HCT116 (cell line): ENCODE data around the gene ZNF791. TPM values are rescaled to one million over a fixed set of nuclear protein-coding genes. Genes with fewer than 3 reads are reported as not detected.

ENCODE experiments used
- ATAC-seq: fragments of 200-7000 bp; cut with Tn5 transposase; 2 replicates; pipeline ENCODE4 v1.9.1; 2020; ENCODE audit warnings: mild to moderate bottlenecking, moderate library complexity
- BruUV-seq: library from RNA; stranded (reverse); fragments of 400-500 nt; replicated peaks from 2 replicates; lab custom pipeline; 2021; lab: Mats Ljungman, UMichigan
- CTCF ChIA-PET: fragments of 300-600 bp; sonication (Branson Sonifier 250); formaldehyde crosslinking; loops from one replicate; lab custom pipeline; 2021; ENCODE audit warnings: antibody characterized with exemption; lab: Charles Lee
- POLR2A ChIA-PET: fragments of 300-600, 350-600 bp; sonication (Branson Sonifier 250); formaldehyde crosslinking; loops from one replicate; lab custom pipeline; 2021; ENCODE audit warnings: antibody characterized with exemption; lab: Charles Lee
- RAD21 ChIA-PET, 2 experiments: fragments of 300-600 bp; sonication (Branson Sonifier 250); formaldehyde crosslinking; loops; one replicate each; lab custom pipeline; 2023; ENCODE audit warnings: low total read pairs in 2 of 2; ENCODE audit not compliant: uncharacterized antibody in 2 of 2, unreplicated experiment in 2 of 2, low non-redundant PET in 1 of 2; lab: Charles Lee
- DNase-seq: peaks from one replicate; pipeline ENCODE4 v3.0.0-alpha.2; 2010; ENCODE audit warnings: low read depth, low spot score
- H2AFZ ChIP-seq: fragments of 200-600 bp; shearing (Covaris generic), sonication (generic); 2 replicates; pipeline ENCODE4 v1.6.1; 2017; ENCODE audit warnings: low read depth, mixed run types, mixed read lengths, antibody characterized with exemption, low read length; ENCODE audit not compliant: poor library complexity, severe bottlenecking
- H3K27ac ChIP-seq: 2 replicates; pipeline ENCODE4 v1.5.1; 2012; ENCODE audit warnings: low read depth, low read length
- H3K27me3 ChIP-seq: fragments of 200-600 bp; sonication (generic); 2 replicates; pipeline ENCODE4 v1.6.1; 2016; ENCODE audit warnings: mixed run types, low read length, mixed read lengths; ENCODE audit not compliant: insufficient read depth
- H3K36me3 ChIP-seq, 2 experiments: fragments of 200-500 bp in 1 of 2; fragments of 200-600 bp in 1 of 2; sonication (Bioruptor generic) in 1 of 2; sonication (generic) in 1 of 2; 2 replicates each; pipeline versions ENCODE4 v1.5.1 to v1.6.1; 2014 to 2016; ENCODE audit warnings: low read length in 2 of 2, inconsistent platforms in 1 of 2, mixed read lengths in 1 of 2, mixed run types in 1 of 2; ENCODE audit not compliant: insufficient read depth in 2 of 2, control insufficient read depth in 1 of 2
- H3K4me1 ChIP-seq, 2 experiments: fragments of 200-600 bp in 1 of 2; sonication (generic) in 1 of 2; 2 replicates each; pipeline versions ENCODE4 v1.5.1 to v1.6.1; 2012 to 2017; ENCODE audit warnings: low read length in 2 of 2, inconsistent platforms in 1 of 2, mild to moderate bottlenecking in 1 of 2, mixed read lengths in 1 of 2, mixed run types in 1 of 2, moderate library complexity in 1 of 2; ENCODE audit not compliant: insufficient read depth in 2 of 2, control insufficient read depth in 1 of 2
- H3K4me2 ChIP-seq: fragments of 200-600 bp; sonication (generic); 2 replicates; pipeline ENCODE4 v1.6.1; 2017; ENCODE audit warnings: mixed run types, low read length, mixed read lengths
- H3K4me3 ChIP-seq, 2 experiments: fragments of 200-600 bp in 1 of 2; sonication (generic) in 1 of 2; replicated peaks in 1 of 2; 2 replicates each; pipeline ENCODE4 v1.5.1; 2011 to 2016; ENCODE audit warnings: low read length in 2 of 2, control low read depth in 1 of 2, low read depth in 1 of 2, mild to moderate bottlenecking in 1 of 2, mixed read lengths in 1 of 2, mixed run types in 1 of 2
- H3K79me2 ChIP-seq: fragments of 200-600 bp; sonication (generic); 2 replicates; pipeline ENCODE4 v1.6.1; 2017; ENCODE audit warnings: mild to moderate bottlenecking, mixed run types, low read length, moderate library complexity, mixed read lengths; ENCODE audit not compliant: insufficient read depth
- H3K9ac ChIP-seq: fragments of 200-600 bp; sonication (generic); 2 replicates; pipeline ENCODE4 v1.6.1; 2016; ENCODE audit warnings: low read length, mixed read lengths
- H3K9me2 ChIP-seq: fragments of 200-600 bp; sonication (generic), shearing (Covaris generic); 2 replicates; pipeline ENCODE4 v1.6.1; 2017; ENCODE audit warnings: mixed run types, mild to moderate bottlenecking, moderate library complexity; ENCODE audit not compliant: insufficient read depth
- H3K9me3 ChIP-seq, 2 experiments: fragments of 200-500 bp in 1 of 2; fragments of 200-600 bp in 1 of 2; sonication (Bioruptor generic) in 1 of 2; sonication (generic) in 1 of 2; 2 replicates each; pipeline ENCODE4 v1.6.1; 2014 to 2017; ENCODE audit warnings: low read length in 2 of 2, mixed read lengths in 2 of 2, inconsistent platforms in 1 of 2, low read depth in 1 of 2, mild to moderate bottlenecking in 1 of 2, mixed run types in 1 of 2, moderate library complexity in 1 of 2; ENCODE audit not compliant: control insufficient read depth in 1 of 2, insufficient read depth in 1 of 2
- H4K20me1 ChIP-seq: fragments of 200-600 bp; sonication (generic), shearing (Covaris generic); 2 replicates; pipeline ENCODE4 v1.6.1; 2017; ENCODE audit warnings: mixed run types, mild to moderate bottlenecking, moderate library complexity; ENCODE audit not compliant: insufficient read depth
- EGR1 ChIP-seq: IDR thresholded peaks from 2 replicates; pipeline ENCODE4 v1.6.1; 2012; ENCODE audit warnings: low read depth
- ELF1 ChIP-seq: IDR thresholded peaks from 2 replicates; pipeline ENCODE4 v1.6.1; 2012; ENCODE audit warnings: low read depth, borderline replicate concordance
- EZH2 ChIP-seq: fragments of 200-600 bp; sonication (generic); IDR thresholded peaks from 2 replicates; pipeline ENCODE4 v1.6.1; 2017; ENCODE audit warnings: antibody characterized with exemption, mixed run types
- FOSL1 ChIP-seq: IDR thresholded peaks from 2 replicates; pipeline ENCODE4 v1.6.1; 2012; ENCODE audit warnings: low read depth
- SIN3A ChIP-seq: IDR thresholded peaks from 2 replicates; pipeline ENCODE4 v1.6.1; 2012; ENCODE audit warnings: low read depth
- intact Hi-C: fragments of 100-400 bp; cut with micrococcal nuclease; formaldehyde crosslinking; loops from 2 replicates; pipeline ENCODE4 v1.10.0; 2022
- total RNA-seq: library from RNA; stranded (reverse); gene quantifications from one replicate; pipeline ENCODE4 v1.2.1, GENCODE V29; 2021; ENCODE audit not compliant: unreplicated experiment
- TF ChIP-seq, protein P1 (sequence below): IDR thresholded peaks from 2 replicates; pipeline ENCODE4 v1.6.1; 2011; ENCODE audit warnings: mild to moderate bottlenecking, low read length, moderate library complexity; ENCODE audit not compliant: insufficient replicate concordance; ENCODE audit errors: extremely low read depth

ZNF791 gene
- total RNA-seq, 1 experiment from 2014 or later = 21.2 TPM

DNA sequence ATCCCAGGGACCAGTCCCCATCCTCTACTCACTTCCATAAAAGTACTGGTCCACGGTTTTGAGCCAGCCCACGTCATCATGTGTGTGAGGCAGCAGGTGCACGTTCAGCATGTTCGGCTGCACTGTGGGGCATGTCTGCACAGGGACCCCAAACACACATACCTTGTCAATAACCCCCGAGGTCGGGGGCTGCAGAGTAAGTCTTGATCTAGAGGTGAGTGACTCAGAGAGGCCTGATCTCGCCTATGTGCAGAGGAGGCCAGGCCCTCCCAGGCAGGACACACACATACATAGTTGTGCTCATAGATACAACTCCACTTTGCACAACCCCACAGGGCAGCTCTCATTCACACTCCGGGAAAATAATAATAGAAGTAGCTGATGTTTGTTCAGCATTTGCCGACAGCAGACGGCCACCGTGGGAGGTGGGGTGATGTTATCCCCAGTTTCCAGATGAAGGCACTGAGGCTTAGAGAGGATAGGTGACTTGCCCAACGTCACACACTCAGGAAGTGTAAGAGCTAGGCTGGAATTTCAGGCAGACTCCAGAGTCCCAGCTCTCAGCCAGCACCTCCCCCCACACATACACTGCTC is 55.0 kb downstream of the ZNF791 start:
- peak overlapping the region; percentile 92 for H3K4me2 ChIP-seq
- H3K4me3 ChIP-seq = peak overlapping the region; percentile 61 to 84
- peak overlapping the region; percentile 76 for H3K9ac ChIP-seq
- H3K27ac ChIP-seq = peak overlapping the region; percentile 58
- no TSS peak for BruUV-seq
- ATAC-seq (no peak), DNase-seq (no peak)
- no peak overlapping the region for H2AFZ ChIP-seq
- H3K4me1 ChIP-seq = peaks cover 19 to 36% of the 10 kb centered on the region in 2 experiments
- no peaks in the 10 kb centered on the region for H3K9me2 ChIP-seq
- CTCF ChIA-PET = interaction anchor here (1.2 kb wide), 1 partner anchor 55 kb away, joined by 3 read pairs; no protein-coding TSS in a partner anchor
- POLR2A ChIA-PET = no interaction called here
- no peaks in the 10 kb centered on the region for H4K20me1 ChIP-seq
- intact Hi-C loops = loop anchor here (5.0 to 10.0 kb wide), 2 partner anchors 53 to 741 kb away; partner anchors contain the start of genes ZNF490, ZNF700 and ZNF791
- H3K36me3 ChIP-seq = peaks cover 0 to 10% of the 10 kb centered on the region in 2 experiments; a peak in 2 of 4 replicates
- RAD21 ChIA-PET = no interaction called here
- no peak for TF ChIP-seq EZH2
- TF ChIP-seq, protein P1, sequence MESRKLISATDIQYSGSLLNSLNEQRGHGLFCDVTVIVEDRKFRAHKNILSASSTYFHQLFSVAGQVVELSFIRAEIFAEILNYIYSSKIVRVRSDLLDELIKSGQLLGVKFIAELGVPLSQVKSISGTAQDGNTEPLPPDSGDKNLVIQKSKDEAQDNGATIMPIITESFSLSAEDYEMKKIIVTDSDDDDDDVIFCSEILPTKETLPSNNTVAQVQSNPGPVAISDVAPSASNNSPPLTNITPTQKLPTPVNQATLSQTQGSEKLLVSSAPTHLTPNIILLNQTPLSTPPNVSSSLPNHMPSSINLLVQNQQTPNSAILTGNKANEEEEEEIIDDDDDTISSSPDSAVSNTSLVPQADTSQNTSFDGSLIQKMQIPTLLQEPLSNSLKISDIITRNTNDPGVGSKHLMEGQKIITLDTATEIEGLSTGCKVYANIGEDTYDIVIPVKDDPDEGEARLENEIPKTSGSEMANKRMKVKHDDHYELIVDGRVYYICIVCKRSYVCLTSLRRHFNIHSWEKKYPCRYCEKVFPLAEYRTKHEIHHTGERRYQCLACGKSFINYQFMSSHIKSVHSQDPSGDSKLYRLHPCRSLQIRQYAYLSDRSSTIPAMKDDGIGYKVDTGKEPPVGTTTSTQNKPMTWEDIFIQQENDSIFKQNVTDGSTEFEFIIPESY = no peak
- TF ChIP-seq EGR1 = no peak
- TF ChIP-seq SIN3A = no peak
- TF ChIP-seq ELF1 = no peak
- no peak for TF ChIP-seq FOSL1
- H3K27me3 ChIP-seq = no peaks in the 10 kb centered on the region
- peaks cover 25% of the 10 kb centered on the region; the same call in 1 of the 2 replicates for H3K79me2 ChIP-seq
- H3K9me3 ChIP-seq = no peaks in the 10 kb centered on the region
